IMR-90 (cell line): ENCODE measurements around the gene ALLC. TPM values are rescaled to one million over a fixed set of nuclear protein-coding genes. Genes with fewer than 3 reads are reported as not detected.

ENCODE experiments used
- ATAC-seq: fragments of 200-7000 bp; cut with Tn5 transposase; 2 replicates; pipeline ENCODE4 v1.9.1; 2020; ENCODE audit warnings: low read depth, mild to moderate bottlenecking, moderate library complexity
- BruUV-seq: library from RNA; stranded (reverse); fragments of 400-500 nt; replicated peaks from 2 replicates; lab custom pipeline; 2021; lab: Mats Ljungman, UMichigan
- CTCF ChIA-PET: fragments of 300-600 bp; formaldehyde crosslinking; extraction: SDS; loops from one replicate; lab custom pipeline; 2021; ENCODE audit warnings: antibody characterized with exemption; lab: Yijun Ruan, JAX
- POLR2A ChIA-PET: fragments of 300-600 bp; sonication (Branson Sonifier 250); formaldehyde crosslinking; loops from one replicate; lab custom pipeline; 2022; ENCODE audit warnings: antibody characterized with exemption; ENCODE audit not compliant: unreplicated experiment; lab: Charles Lee
- DNase-seq: peaks from one replicate; pipeline ENCODE4 v3.0.0; 2013
- H2AFZ ChIP-seq: replicated peaks from 2 replicates; pipeline ENCODE3; 2013; ENCODE audit warnings: low read length, mild to moderate bottlenecking; ENCODE audit not compliant: poor library complexity
- H2AK5ac ChIP-seq: 2 replicates; pipeline ENCODE4 v1.6.1; 2013; ENCODE audit warnings: low read depth, low read length, inconsistent platforms
- H2AK9ac ChIP-seq: replicated peaks from 2 replicates; pipeline ENCODE3; 2013; ENCODE audit warnings: mild to moderate bottlenecking, low read depth, low read length, moderate library complexity; ENCODE audit not compliant: poor library complexity
- H2BK120ac ChIP-seq: 2 replicates; pipeline ENCODE4 v1.6.1; 2013; ENCODE audit warnings: low read depth, low read length, inconsistent platforms
- H2BK15ac ChIP-seq: 3 replicates; pipeline ENCODE4 v1.6.1; 2013; ENCODE audit warnings: low read depth, low read length, inconsistent platforms
- H2BK20ac ChIP-seq: 2 replicates; pipeline ENCODE4 v1.6.1; 2013; ENCODE audit warnings: low read depth, mild to moderate bottlenecking, inconsistent platforms, low read length, moderate library complexity
- H2BK5ac ChIP-seq: 2 replicates; pipeline ENCODE4 v1.6.1; 2013; ENCODE audit warnings: mild to moderate bottlenecking, low read depth, low read length, inconsistent platforms; ENCODE audit not compliant: poor library complexity, severe bottlenecking
- H3K14ac ChIP-seq: replicated peaks from 2 replicates; pipeline ENCODE4 v1.6.1; 2013; ENCODE audit warnings: low read depth, low read length, inconsistent platforms
- H3K18ac ChIP-seq: 2 replicates; pipeline ENCODE4 v1.6.1; 2013; ENCODE audit warnings: low read depth, low read length, control low read depth
- H3K23ac ChIP-seq: 2 replicates; pipeline ENCODE4 v1.6.1; 2013; ENCODE audit warnings: low read depth, low read length, inconsistent platforms
- H3K27ac ChIP-seq: 2 replicates; pipeline ENCODE4 v1.5.1; 2013; ENCODE audit warnings: mild to moderate bottlenecking, control low read depth, low read length; ENCODE audit not compliant: insufficient read depth
- H3K27me3 ChIP-seq: 2 replicates; pipeline ENCODE4 v1.6.1; 2013; ENCODE audit warnings: low read length; ENCODE audit not compliant: control insufficient read depth, insufficient read depth
- H3K36me3 ChIP-seq: 2 replicates; pipeline ENCODE4 v1.6.1; 2013; ENCODE audit warnings: low read length, mixed read lengths; ENCODE audit not compliant: control insufficient read depth, insufficient read depth
- H3K4ac ChIP-seq: 2 replicates; pipeline ENCODE4 v1.6.1; 2013; ENCODE audit warnings: low read depth, low read length, inconsistent platforms
- H3K4me1 ChIP-seq: 2 replicates; pipeline ENCODE4 v1.6.1; 2013; ENCODE audit warnings: low read length, mixed read lengths; ENCODE audit not compliant: control insufficient read depth, insufficient read depth
- H3K4me2 ChIP-seq: 2 replicates; pipeline ENCODE4 v1.6.1; 2013; ENCODE audit warnings: low read depth, mild to moderate bottlenecking, control low read depth, low read length, moderate library complexity
- H3K4me3 ChIP-seq: 2 replicates; pipeline ENCODE4 v1.5.1; 2013; ENCODE audit warnings: low read depth, mild to moderate bottlenecking, control low read depth, low read length, moderate library complexity; ENCODE audit not compliant: insufficient read depth
- H3K56ac ChIP-seq: 2 replicates; pipeline ENCODE4 v1.6.1; 2013; ENCODE audit warnings: low read length, inconsistent platforms; ENCODE audit not compliant: insufficient read depth; ENCODE audit errors: extremely low read depth
- H3K79me1 ChIP-seq, 2 experiments: 2 replicates each; pipeline ENCODE4 v1.6.1; 2013; ENCODE audit warnings: low read length in 2 of 2, inconsistent platforms in 1 of 2, low read depth in 1 of 2
- H3K9ac ChIP-seq: 2 replicates; pipeline ENCODE4 v1.6.1; 2013; ENCODE audit warnings: low read depth, low read length, control low read depth
- H3K9me1 ChIP-seq: 2 replicates; pipeline ENCODE4 v1.6.1; 2013; ENCODE audit warnings: low read length, inconsistent platforms; ENCODE audit not compliant: insufficient read depth
- H3K9me3 ChIP-seq: 2 replicates; pipeline ENCODE4 v1.6.1; 2013; ENCODE audit warnings: low read length; ENCODE audit not compliant: control insufficient read depth, insufficient read depth
- H4K20me1 ChIP-seq: 2 replicates; pipeline ENCODE4 v1.6.1; 2013; ENCODE audit warnings: low read length, inconsistent platforms; ENCODE audit not compliant: insufficient read depth
- H4K5ac ChIP-seq: 2 replicates; pipeline ENCODE4 v1.6.1; 2013; ENCODE audit warnings: mild to moderate bottlenecking, low read depth, low read length, control low read depth
- H4K8ac ChIP-seq, 2 experiments: 2 replicates each; pipeline ENCODE4 v1.6.1; 2013; ENCODE audit warnings: low read depth in 2 of 2, low read length in 2 of 2, control low read depth in 1 of 2, inconsistent platforms in 1 of 2
- H4K91ac ChIP-seq: 2 replicates; pipeline ENCODE4 v1.6.1; 2013; ENCODE audit warnings: low read depth, low read length, inconsistent platforms; ENCODE audit not compliant: insufficient read depth
- BHLHE40 ChIP-seq: fragments of 150-350 bp; IDR thresholded peaks from 2 replicates; pipeline ENCODE4 v1.6.1; 2016; ENCODE audit warnings: mild to moderate bottlenecking, low read depth, low read length
- CEBPB ChIP-seq: IDR thresholded peaks from 2 replicates; pipeline ENCODE4 v1.6.1; 2012; ENCODE audit warnings: low read depth, low read length, improper control_type of control experiment
- CHD1 ChIP-seq: IDR thresholded peaks from 2 replicates; pipeline ENCODE4 v1.6.1; 2012; ENCODE audit warnings: low read depth, low read length, improper control_type of control experiment
- MAFK ChIP-seq: IDR thresholded peaks from 2 replicates; pipeline ENCODE4 v1.6.1; 2012; ENCODE audit warnings: low read depth, low read length, improper control_type of control experiment
- MAZ ChIP-seq: IDR thresholded peaks from 2 replicates; pipeline ENCODE4 v1.6.1; 2012; ENCODE audit warnings: low read depth, mild to moderate bottlenecking, low read length, improper control_type of control experiment, moderate library complexity, borderline replicate concordance
- MXI1 ChIP-seq: IDR thresholded peaks from 2 replicates; pipeline ENCODE4 v1.6.1; 2012; ENCODE audit warnings: low read depth, mild to moderate bottlenecking, low read length, moderate library complexity, borderline replicate concordance
- NFE2L2 ChIP-seq: fragments of 150-350 bp; IDR thresholded peaks from 2 replicates; pipeline ENCODE4 v1.6.1; 2016; ENCODE audit warnings: low read depth, mild to moderate bottlenecking, low read length
- POLR2A ChIP-seq: IDR thresholded peaks from 2 replicates; pipeline ENCODE4 v1.6.1; 2012; ENCODE audit warnings: mild to moderate bottlenecking, low read depth, low read length
- RAD21 ChIP-seq: IDR thresholded peaks from 2 replicates; pipeline ENCODE4 v1.6.1; 2012; ENCODE audit warnings: low read length, improper control_type of control experiment
- RCOR1 ChIP-seq: IDR thresholded peaks from 2 replicates; pipeline ENCODE4 v1.6.1; 2012; ENCODE audit warnings: mild to moderate bottlenecking, low read length, improper control_type of control experiment; ENCODE audit not compliant: insufficient replicate concordance
- RFX5 ChIP-seq: IDR thresholded peaks from 2 replicates; pipeline ENCODE4 v1.8.0; 2012; ENCODE audit warnings: low read depth, mild to moderate bottlenecking, low read length, moderate library complexity
- SMC3 ChIP-seq: fragments of 150-350 bp; IDR thresholded peaks from 2 replicates; pipeline ENCODE4 v1.6.1; 2016; ENCODE audit warnings: low read depth, mild to moderate bottlenecking, antibody characterized with exemption, low read length, moderate library complexity
- WGBS, 2 experiments: methylation state at CpG; one replicate each; pipeline versions ENCODE4 v1.1.5 to v1.1.7; 2013; ENCODE audit warnings: missing lambda C conversion rate in 2 of 2; ENCODE audit not compliant: insufficient read length in 1 of 2; ENCODE audit errors: extremely low coverage in 2 of 2; 5-methylcytosine and 5-hydroxymethylcytosine counted together
- dilution Hi-C: fragments of 300-500 bp; cut with HindIII; formaldehyde crosslinking; loops from one replicate; pipeline ENCODE4 v1.14.3; 2018; ENCODE audit warnings: low sequenced_read_pairs; ENCODE audit not compliant: unreplicated experiment
- in situ Hi-C: fragments of 300-500 bp; cut with MboI; formaldehyde crosslinking; loops from 3 replicates; pipeline ENCODE4 v1.14.3; 2019; ENCODE audit warnings: low sequenced_read_pairs, inconsistent platforms, mixed read lengths
- intact Hi-C: fragments of 100-400 bp; cut with micrococcal nuclease; formaldehyde crosslinking; loops from 2 replicates; pipeline ENCODE4 v1.10.0; 2022
- polyA plus RNA-seq, 3 experiments: library from polyadenylated mRNA; depleted of rRNA; stranded (reverse); fragments of >200 nt; gene quantifications; 2 replicates each; pipeline ENCODE4 v1.2.3, GENCODE V29; 2012; ENCODE audit warnings: low replicate concordance in 1 of 3
- total RNA-seq: library from RNA; depleted of rRNA; stranded (reverse); fragments of >200 nt; gene quantifications from 2 replicates; pipeline ENCODE4 v1.2.3, GENCODE V29; 2012
- TF ChIP-seq, protein P1 (sequence below): fragments of 150-350 bp; IDR thresholded peaks from 2 replicates; pipeline ENCODE4 v1.6.1; 2016; ENCODE audit warnings: low read depth, mild to moderate bottlenecking, low read length, moderate library complexity, borderline replicate concordance
- TF ChIP-seq, protein P2 (sequence below): conservative IDR thresholded peaks from 2 replicates; pipeline ENCODE4 v1.5.1; 2012; ENCODE audit warnings: mild to moderate bottlenecking, low read depth, low read length, improper control_type of control experiment
- TF ChIP-seq, protein P3 (sequence below): fragments of 150-350 bp; IDR thresholded peaks from 2 replicates; pipeline ENCODE4 v1.6.1; 2017; ENCODE audit warnings: mild to moderate bottlenecking, antibody characterized with exemption, low read length, low read depth

The ALLC gene
- total and polyA plus RNA-seq, 2 of the 4 experiments (the other 2 are of a cell fraction): not detected

DNA sequence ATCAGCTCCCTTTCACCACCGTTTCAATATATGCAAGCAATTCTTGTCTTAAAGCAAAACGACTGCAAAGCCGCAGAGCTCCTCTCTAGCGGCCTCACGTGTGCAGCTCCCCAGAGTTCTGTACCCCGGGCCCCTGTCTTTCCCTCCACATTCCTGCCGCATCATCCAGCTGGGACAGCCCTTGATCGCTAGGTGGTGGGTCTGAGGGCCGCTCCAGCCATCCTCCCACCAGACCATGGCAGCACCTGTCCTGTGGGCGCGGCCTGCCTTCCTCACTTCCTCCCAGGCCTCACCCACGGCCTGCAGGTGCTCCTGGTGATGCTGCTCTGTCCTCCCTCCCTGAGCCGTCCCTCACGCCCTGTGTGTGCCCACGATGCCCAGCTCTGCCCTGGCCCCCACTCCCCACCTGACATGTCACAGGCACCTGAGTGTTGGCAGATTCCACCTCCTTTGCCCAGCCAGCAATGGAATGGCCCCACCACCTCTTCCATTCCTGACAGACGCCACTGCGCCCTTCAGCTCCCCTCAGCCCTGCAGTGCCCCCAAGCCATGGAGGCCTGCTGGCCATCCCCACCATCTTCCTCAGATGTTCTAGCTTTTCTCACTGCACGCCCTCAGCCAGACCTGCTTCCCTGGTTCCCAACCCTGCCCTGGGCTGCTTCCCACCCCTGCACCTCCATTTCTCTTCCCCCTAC is 15.3 kb upstream of the ALLC start:
- Histone ChIP-seq H3K36me3 (no peaks in the 10 kb centered on the region), H3K9me3 (no peaks in the 10 kb centered on the region), H2AK9ac (no peak overlapping the region), H3K4me3 (no peak overlapping the region), H4K20me1 (no peaks in the 10 kb centered on the region), H3K79me1 (no peaks in the 10 kb centered on the region), H2AK5ac (no peak overlapping the region), H3K9ac (no peak overlapping the region), H4K5ac (no peak overlapping the region), H2BK20ac (no peak overlapping the region), H3K23ac (no peak overlapping the region), H3K56ac (no peak overlapping the region), H2AFZ (no peak overlapping the region), H3K27ac (no peak overlapping the region), H3K14ac (no peak overlapping the region), H3K27me3 (peaks cover 3% of the 10 kb centered on the region; the same call in 1 of the 2 replicates), H2BK5ac (no peak overlapping the region), H4K8ac (no peak overlapping the region), H2BK15ac (no peak overlapping the region), H3K4ac (no peak overlapping the region), H4K91ac (no peak overlapping the region), H3K4me1 (no peaks in the 10 kb centered on the region), H3K9me1 (no peaks in the 10 kb centered on the region), H3K18ac (no peak overlapping the region), H3K4me2 (no peak overlapping the region), H2BK120ac (no peak overlapping the region)
- ChIA-PET POLR2A (no interaction called here), CTCF (interaction anchor here (1.3 kb wide), 1 partner anchor 8 kb away, joined by 3 read pairs; no protein-coding TSS in a partner anchor)
- DNase-seq (no peak), ATAC-seq (no peak)
- dilution Hi-C loops: no loop called here
- intact Hi-C loops: no loop called here
- TF ChIP-seq NFE2L2: no peak
- TF ChIP-seq MXI1: no peak
- TF ChIP-seq SMC3: no peak
- TF ChIP-seq CEBPB: no peak
- no peak for TF ChIP-seq MAZ
- TF ChIP-seq, protein P1, sequence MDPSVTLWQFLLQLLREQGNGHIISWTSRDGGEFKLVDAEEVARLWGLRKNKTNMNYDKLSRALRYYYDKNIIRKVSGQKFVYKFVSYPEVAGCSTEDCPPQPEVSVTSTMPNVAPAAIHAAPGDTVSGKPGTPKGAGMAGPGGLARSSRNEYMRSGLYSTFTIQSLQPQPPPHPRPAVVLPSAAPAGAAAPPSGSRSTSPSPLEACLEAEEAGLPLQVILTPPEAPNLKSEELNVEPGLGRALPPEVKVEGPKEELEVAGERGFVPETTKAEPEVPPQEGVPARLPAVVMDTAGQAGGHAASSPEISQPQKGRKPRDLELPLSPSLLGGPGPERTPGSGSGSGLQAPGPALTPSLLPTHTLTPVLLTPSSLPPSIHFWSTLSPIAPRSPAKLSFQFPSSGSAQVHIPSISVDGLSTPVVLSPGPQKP: no peak
- TF ChIP-seq, protein P2, sequence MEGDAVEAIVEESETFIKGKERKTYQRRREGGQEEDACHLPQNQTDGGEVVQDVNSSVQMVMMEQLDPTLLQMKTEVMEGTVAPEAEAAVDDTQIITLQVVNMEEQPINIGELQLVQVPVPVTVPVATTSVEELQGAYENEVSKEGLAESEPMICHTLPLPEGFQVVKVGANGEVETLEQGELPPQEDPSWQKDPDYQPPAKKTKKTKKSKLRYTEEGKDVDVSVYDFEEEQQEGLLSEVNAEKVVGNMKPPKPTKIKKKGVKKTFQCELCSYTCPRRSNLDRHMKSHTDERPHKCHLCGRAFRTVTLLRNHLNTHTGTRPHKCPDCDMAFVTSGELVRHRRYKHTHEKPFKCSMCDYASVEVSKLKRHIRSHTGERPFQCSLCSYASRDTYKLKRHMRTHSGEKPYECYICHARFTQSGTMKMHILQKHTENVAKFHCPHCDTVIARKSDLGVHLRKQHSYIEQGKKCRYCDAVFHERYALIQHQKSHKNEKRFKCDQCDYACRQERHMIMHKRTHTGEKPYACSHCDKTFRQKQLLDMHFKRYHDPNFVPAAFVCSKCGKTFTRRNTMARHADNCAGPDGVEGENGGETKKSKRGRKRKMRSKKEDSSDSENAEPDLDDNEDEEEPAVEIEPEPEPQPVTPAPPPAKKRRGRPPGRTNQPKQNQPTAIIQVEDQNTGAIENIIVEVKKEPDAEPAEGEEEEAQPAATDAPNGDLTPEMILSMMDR: no peak
- TF ChIP-seq POLR2A: no peak
- no peak for TF ChIP-seq MAFK
- TF ChIP-seq, protein P3, sequence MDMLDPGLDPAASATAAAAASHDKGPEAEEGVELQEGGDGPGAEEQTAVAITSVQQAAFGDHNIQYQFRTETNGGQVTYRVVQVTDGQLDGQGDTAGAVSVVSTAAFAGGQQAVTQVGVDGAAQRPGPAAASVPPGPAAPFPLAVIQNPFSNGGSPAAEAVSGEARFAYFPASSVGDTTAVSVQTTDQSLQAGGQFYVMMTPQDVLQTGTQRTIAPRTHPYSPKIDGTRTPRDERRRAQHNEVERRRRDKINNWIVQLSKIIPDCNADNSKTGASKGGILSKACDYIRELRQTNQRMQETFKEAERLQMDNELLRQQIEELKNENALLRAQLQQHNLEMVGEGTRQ: no peak
- TF ChIP-seq RAD21: no peak
- TF ChIP-seq RCOR1: no peak
- no peak for TF ChIP-seq RFX5
- TF ChIP-seq BHLHE40: no peak
- no peak for TF ChIP-seq CHD1
- in situ Hi-C loops: loop anchor here (10.0 kb wide), 1 partner anchor 218 kb away; no protein-coding TSS in a partner anchor
- WGBS, 2 experiments: 67% methylated on average over 6 of the region's 18 CpGs; no CpG with 5 or more reads in 1 of the 2 experiments
- BruUV-seq: no TSS peak
